Suprapubic skin (tissue), 3 donors: Measurements from ENCODE around the gene IQCN.

Experiments used
- CTCF ChIP-seq, 2 donors: fragments of 200-600 bp in 1 of 2; fragments of 450-650 bp in 1 of 2; sonication (generic) in 1 of 2; IDR thresholded peaks; one replicate each; pipeline ENCODE4 v1.5.1; 2016 to 2019; ENCODE audit warnings: antibody characterized with exemption in 2 of 2, mild to moderate bottlenecking in 1 of 2, moderate library complexity in 1 of 2
- EP300 ChIP-seq: sonication (generic); formaldehyde crosslinking; IDR thresholded peaks from one replicate; pipeline ENCODE4 v1.6.1; 2017; ENCODE audit warnings: antibody characterized with exemption
- POLR2A ChIP-seq, 2 donors: fragments of 450-650 bp; IDR thresholded peaks; one replicate each; pipeline ENCODE4 v1.6.1; 2017; ENCODE audit warnings: antibody characterized with exemption in 2 of 2, mild to moderate bottlenecking in 2 of 2, moderate library complexity in 2 of 2

GRCh38 chr19:18245297-18245696, 29.0 kb downstream of the IQCN start:
- TF ChIP-seq CTCF (IDR thresholded peaks at IDR 0.05), result no peak
- TF ChIP-seq POLR2A (IDR thresholded peaks at IDR 0.05), result no peak
- TF ChIP-seq EP300, result no peak
